NCI-H526 (cell line): Measurements from ENCODE around the gene YIF1A.
"Not testable (repeated sequence)": the region's sequence is repeated elsewhere in the genome, so short reads cannot be mapped to it uniquely, and the experiment has no call there.

ENCODE experiments used
- DNase-seq, 2 experiments: peaks; one replicate each; lab custom pipeline; 2025; lab: John Stamatoyannopoulos, UW

Gene YIF1A

GRCh38 chr11:66268952-66269905, 19.7 kb downstream of the YIF1A start:
- DNase-seq, result peak in 1 of 2 experiments; percentile 65

- peak; percentile 98 to 100 for DNase-seq
These were observed 20.5 kb downstream of the YIF1A start, which contains the start of gene RAB1B for GRCh38 chr11:66268244-66268951. Gene RAB1B (plus strand): TSS chr11:66268639. CDS start chr11:66268680, 41 bp downstream.

DNA sequence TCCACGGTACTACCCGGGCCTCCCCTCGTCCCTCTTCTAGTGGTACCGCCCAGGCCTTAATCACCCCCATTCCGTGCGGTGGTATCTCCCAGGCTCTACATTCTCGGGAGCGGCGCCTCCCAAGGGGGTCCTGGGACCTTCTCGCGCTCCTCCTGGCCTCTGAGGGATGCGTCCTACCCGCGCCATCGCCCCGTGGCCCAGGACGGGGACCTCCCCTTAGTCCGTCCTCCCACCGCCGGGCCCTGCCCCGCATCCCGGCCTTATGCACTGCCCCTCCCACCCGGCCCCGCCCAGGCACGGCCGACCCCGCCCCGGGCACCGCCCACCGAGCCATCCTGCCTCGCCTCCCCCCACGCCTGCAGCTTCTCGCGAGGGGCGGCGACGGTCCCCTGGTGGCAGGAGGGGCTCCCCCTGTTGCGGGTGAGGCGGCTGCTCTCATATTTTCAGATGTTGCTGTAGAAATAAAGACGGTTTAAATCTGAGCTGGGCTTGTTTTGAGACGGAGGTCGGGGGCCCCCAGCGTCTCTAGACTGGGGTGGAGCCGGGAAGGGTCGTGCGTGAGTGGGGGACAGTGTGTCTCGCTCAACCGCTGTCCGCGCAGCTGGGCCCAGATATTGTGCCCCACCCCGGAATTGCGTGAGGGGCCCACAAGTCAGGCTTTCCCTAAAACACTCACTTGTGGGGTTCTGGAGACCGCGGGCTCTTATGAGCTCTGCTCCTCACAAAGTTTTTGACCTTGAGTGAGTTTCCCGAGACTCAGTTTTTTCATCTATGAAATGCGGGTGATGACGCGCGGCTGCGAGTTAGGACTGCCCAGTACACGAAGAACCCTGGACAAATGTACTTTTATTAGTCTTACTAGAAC, 21.3 kb downstream of the YIF1A start:
- peak; percentile 71 to 88 for DNase-seq

DNA sequence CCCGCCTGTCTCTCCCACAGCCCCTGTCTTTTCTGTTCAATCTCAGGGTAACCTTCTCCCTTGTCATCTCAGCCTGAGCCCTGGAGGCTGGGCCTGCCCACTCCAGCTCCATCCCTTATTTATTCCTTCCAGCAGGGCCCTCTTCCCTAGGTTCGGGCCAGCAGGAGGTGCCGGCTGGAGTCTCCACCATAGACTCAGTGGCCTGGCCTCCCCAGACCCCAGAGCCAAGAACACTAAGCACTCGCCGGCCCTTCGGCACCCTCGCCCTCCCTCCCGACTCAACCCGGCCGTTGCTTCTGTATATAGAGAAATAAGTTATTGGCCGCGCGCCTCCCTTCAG, 21.9 kb downstream of the YIF1A start:
- no peak for DNase-seq

GRCh38 chr11:66266378-66267038, 22.4 kb downstream of the YIF1A start:
- no peak for DNase-seq

DNA sequence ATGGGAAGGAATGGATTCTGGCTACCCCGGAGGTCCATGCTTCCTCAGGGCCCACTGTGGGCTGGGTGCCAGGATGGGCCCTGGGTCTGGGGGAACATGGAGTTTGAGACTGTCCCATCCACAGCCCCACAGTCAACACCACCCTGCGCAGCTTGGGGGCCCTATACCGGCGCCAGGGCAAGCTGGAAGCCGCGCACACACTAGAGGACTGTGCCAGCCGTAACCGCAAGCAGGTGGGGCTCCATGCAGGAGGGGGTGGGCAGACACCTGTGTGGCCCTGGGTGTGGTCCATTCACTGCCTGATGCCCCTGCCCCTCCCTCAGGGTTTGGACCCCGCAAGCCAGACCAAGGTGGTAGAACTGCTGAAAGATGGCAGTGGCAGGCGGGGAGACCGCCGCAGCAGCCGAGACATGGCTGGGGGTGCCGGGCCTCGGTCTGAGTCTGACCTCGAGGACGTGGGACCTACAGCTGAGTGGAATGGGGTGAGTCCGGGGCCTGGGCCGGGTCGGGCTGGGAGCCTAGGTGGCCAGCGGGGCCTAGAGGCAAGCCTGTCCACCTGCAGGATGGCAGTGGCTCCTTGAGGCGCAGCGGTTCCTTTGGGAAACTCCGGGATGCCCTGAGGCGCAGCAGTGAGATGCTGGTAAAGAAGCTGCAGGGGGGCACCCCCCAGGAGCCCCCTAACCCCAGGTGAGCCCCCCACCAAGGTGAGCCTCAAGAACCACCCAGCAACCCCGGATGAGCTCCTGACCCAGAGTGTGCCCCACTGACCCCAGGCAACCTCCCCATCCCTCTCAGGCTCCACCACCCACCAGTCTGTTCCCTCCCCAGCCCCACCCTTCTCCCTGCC, 23.2 kb downstream of the YIF1A start:
- no peak for DNase-seq

DNA sequence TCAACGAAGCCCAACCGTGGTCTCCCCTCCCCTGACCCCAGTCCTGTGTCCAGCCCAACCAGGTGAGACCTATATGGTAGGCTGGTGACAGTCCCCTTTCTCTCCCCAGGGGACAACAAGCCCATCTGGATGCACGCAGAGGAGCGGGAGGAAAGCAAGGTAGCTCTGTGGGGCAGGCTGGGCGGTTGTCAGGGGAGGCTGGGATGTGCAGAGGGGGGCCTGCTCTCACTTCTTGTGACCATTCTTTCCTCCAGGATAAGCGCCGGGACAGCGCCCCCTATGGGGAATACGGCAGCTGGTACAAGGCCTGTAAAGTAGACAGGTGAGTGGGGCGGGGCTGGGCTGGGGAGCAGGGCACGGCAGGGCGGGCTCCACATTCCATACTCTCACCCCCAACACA, 24.0 kb downstream of the YIF1A start:
- peak; percentile 30 to 62 for DNase-seq

- no peak for DNase-seq
These were observed 24.6 kb downstream of the YIF1A start for GRCh38 chr11:66264383-66264782.

GRCh38 chr11:66263785-66264184, 25.2 kb downstream of the YIF1A start:
- DNase-seq, result no peak

DNA sequence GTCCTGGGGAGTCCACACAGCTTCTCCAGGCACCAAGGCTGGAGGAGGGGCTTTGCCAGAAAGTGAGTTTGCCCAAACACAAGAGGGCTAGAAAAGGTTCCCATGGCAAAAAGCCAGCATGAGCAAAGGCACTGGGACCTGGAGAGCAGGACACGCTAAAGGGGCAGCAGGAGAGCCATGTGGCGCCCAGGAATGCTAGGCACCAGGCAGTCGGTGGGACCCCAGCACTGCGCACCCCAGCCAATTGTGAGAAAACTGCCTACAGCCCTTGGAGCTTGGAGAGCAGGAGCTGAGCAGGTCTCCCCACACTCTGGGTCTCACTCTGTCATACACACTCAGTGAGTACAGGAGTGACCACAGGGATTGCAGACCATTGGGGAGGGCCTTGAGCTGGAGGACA, 25.7 kb downstream of the YIF1A start:
- DNase-seq, result no peak

- no peak for DNase-seq
These were observed 26.2 kb downstream of the YIF1A start for GRCh38 chr11:66262696-66263095.

DNA sequence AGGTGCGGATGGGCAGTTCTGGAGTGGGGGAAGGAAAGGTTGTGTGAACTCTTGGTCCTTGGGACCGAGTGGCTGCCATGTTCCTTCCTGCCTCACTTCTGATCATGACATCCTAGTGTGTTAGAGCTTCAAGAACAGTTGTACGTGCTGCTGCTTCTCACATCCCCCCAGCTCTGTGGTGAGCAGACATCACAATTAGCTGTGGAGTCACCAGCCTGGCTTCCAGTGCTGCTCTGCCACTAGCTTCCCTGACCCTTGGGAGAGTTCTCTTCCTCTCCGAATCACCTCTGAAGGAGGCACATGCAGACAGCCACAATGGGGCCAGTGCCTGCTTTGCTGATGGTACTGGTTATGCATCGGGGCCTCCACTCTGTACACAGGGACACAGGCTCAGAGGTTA, 26.8 kb downstream of the YIF1A start:
- no peak for DNase-seq

DNA sequence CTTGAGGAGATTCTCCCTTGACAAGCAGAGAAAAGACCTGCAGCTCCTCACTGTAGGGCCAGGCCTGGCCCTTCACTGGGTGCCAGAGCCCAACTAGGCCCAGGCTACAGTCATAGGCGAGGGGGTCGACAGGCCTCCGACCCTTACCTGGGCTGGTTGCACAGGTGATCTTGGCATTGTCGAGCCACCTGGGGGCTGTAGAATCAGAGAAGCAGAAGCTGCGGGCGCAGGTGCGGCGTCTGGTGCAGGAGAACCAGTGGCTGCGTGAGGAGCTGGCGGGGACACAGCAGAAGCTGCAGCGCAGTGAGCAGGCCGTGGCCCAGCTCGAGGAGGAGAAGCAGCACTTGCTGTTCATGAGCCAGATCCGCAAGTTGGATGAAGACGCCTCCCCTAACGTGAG, 27.4 kb downstream of the YIF1A start:
- DNase-seq, result no peak

- DNase-seq, result no peak
These were observed 29.0 kb downstream of the YIF1A start for GRCh38 chr11:66259956-66260355.

DNA sequence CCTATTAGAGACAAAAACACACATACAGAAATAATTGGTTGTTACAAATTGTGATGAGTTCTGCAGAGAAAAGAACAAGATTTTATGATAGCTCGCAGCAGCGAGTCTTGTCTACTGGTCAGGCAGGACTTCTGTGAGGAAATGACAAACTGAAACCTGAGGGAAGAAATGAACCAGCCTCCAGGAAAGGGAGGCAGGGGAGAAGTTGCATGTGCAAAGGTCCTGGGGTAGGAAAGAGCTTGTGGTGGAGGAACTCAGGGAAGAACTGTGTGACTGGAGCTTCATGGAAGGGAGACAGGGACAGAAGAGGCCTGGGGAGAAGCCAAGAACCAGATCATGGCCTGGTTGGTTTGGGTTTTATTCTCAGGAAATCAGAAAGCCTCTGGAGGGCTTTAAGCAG, 29.7 kb downstream of the YIF1A start:
- no peak for DNase-seq

DNA sequence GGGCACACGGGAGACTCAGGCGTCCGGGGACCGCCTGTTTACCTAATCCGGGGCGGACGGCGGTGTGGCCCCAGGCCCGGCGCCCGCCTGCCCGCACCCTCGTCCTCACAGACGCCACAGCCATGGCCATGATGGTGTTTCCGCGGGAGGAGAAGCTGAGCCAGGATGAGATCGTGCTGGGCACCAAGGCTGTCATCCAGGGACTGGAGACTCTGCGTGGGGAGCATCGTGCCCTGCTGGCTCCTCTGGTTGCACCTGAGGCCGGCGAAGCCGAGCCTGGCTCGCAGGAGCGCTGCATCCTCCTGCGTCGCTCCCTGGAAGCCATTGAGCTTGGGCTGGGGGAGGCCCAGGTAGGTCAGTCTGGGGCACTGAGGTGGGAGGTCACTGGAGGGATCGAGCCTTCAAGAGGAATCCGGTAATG, 30.5 kb downstream of the YIF1A start:
- no peak for DNase-seq

DNA sequence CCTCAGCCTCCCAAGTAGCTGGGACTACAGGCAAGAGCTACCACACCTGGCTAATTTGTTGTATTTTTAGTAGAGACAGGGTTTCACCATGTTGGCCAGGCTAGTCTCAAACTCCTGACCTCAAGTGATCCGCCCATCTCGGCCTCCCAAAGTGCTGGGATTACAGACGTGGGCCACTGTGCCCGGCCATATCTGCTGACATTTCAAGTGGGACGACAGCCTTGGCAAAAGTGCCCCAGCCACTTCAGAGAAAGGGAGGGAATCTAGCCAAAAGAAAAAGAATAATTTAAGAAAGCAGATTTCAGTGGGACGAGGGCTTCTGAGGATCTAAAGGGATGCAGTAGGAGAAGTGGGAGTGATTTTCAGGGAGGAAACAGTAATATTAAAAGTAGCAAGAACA, 35.9 kb downstream of the YIF1A start:
- DNase-seq, result not testable (repeated sequence)

GRCh38 chr11:66251809-66252208, 37.1 kb downstream of the YIF1A start:
- DNase-seq, result no peak

- no peak for DNase-seq
These were observed 40.0 kb downstream of the YIF1A start for GRCh38 chr11:66248903-66249302.

DNA sequence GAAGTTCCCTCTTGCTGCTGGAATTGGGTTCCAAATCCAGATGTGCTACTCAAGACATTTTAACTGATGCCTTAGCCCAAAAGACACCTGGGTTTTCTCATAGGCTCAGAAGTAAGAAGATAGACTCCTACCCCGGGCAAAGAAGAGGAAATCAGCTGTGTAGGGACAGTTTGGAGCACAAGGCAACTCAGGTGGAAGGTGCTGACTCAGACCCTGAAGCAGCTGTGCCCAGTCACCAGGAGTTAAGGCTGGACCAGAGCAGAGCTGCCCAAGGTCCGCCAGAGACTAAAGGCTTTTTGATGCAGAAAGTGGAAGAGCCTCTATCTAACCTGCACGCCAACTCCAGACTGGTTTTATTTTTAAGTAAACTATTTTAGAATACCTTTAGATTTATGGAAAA, 41.1 kb downstream of the YIF1A start:
- DNase-seq, result no peak

DNA sequence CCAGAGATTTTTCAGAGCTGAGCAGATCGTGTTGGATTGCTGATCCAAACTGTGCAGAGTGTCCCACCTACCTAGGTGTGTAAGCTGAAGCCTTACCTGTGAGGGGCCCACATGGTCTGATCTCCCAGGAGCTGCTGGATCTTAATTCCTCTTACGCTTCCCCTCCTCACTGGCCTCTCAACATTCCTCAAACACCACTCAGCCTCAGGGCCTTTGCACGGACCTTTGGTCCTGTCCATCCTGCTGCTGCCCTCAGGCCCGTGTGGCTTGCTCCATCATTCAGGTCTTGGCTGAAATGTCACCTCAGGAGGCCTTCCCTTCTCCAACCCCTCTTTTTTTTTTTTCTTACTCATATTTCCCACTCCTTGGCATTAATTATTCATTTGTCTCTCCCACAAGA, 41.6 kb downstream of the YIF1A start:
- DNase-seq, result no peak
